Measurements from ENCODE around the gene ADAMTS13. TPM values are rescaled to one million over a fixed set of nuclear protein-coding genes. Genes with fewer than 3 reads are reported as not detected.
"Not testable (repeated sequence)": the region's sequence is repeated elsewhere in the genome, so short reads cannot be mapped to it uniquely, and the experiment has no call there.

ADAMTS13 gene
- polyA plus RNA-seq, 1 donor from 2014 or later, result 0.35 TPM

DNA sequence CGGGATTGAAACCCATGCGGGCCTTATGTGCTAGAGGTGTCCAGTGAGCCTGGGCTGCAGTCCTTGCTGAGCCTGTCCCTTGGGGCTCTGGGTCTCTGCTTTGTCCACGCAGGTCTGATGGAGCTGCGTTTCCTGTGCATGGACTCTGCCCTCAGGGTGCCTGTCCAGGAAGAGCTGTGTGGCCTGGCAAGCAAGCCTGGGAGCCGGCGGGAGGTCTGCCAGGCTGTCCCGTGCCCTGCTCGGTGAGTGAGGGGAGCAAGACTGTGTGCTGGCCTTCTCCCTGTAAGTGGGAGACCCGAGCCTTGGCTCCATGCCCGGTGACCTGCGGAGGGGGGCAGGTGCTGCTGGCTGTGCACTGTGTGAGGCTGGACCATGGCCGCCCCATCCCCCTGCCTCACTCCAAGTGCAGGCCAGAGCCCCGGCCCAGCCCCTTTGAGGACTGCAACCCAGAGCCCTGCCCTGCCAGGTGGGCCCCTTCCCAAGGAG, 26.4 kb downstream of the ADAMTS13 start:
- Mint-ChIP-seq H3K4me3 (peak overlapping the region in 1 of 4 donors; percentile 8), H3K27ac (no peak overlapping the region), H3K36me3 (no peaks in the 10 kb centered on the region), H3K4me1 (peaks cover 0 to 2% (median 0%) of the 10 kb centered on the region in 3 donors), H3K9me3 (no peaks in the 10 kb centered on the region), H3K27me3 (no peaks in the 10 kb centered on the region)

DNA sequence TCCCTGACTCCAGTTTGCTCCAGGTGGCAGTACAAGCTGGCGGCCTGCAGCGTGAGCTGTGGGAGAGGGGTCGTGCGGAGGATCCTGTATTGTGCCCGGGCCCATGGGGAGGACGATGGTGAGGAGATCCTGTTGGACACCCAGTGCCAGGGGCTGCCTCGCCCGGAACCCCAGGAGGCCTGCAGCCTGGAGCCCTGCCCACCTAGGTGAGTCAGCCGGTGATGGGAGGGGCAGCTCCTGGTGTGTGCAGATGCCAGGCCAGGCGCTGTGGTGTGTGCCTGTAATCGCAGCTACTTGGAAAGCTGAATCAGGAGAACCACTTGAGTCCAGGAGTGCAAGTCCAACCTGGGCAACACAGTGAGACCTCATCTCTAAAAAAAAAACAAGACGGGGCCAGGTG, 27.6 kb downstream of the ADAMTS13 start:
- no peak overlapping the region for H3K27ac Mint-ChIP-seq
- H3K4me1 Mint-ChIP-seq, result peaks cover 0 to 2% (median 0%) of the 10 kb centered on the region in 3 donors
- no peaks in the 10 kb centered on the region for H3K36me3 Mint-ChIP-seq
- peaks cover 0 to 1% (median 0%) of the 10 kb centered on the region in 3 donors for H3K9me3 Mint-ChIP-seq
- H3K4me3 Mint-ChIP-seq, result no peak overlapping the region
- H3K27me3 Mint-ChIP-seq, result no peaks in the 10 kb centered on the region

DNA sequence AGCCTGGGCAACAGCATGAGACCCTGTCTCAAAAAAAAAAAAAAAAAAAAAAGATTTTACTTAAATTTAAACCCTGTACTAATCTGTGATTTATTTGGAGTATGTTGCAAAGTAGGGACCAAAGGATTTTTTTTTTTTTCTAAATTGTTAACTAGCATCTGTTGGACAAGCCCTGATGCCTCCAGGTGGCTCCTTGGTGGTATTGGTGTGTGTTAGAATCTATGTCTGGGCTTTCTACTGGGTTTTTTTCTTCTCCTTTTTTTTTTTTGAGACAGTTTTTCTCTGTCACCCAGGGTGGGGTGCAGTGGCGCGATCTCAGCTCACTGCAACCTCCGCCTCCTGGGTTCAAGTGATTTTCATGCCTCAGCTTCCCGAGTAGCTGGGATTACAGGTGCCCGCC, 29.7 kb downstream of the ADAMTS13 start:
- Mint-ChIP-seq H3K4me3 (peak overlapping the region in 1 of 4 donors; percentile 55), H3K27ac (peak overlapping the region in 2 of 3 donors; percentile 39 to 60)
- H3K27me3 Mint-ChIP-seq, H3K4me1 Mint-ChIP-seq, H3K9me3 Mint-ChIP-seq, H3K36me3 Mint-ChIP-seq: not testable (repeated sequence)

DNA sequence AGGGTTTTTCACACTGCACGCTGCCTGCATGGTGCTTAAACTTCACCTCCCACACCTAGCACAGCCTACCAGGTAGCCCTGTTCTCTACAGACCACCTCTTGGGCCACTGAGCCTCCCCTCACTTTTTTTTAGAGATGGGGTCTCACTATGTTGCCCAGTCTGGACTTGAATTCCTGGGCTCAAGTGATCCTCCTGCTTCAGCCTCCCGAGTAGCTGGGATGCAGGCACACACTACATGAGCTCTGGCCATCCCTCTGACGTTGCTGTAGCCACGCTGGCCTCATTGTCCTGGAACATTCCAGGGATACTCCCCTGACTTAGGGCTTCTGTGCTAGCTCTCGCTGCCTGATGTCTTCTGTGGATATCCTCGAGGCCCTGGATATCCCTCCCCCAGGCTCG, 30.4 kb downstream of the ADAMTS13 start:
- H3K36me3 Mint-ChIP-seq, result no peaks in the 10 kb centered on the region
- H3K27me3 Mint-ChIP-seq, result no peaks in the 10 kb centered on the region
- H3K4me1 Mint-ChIP-seq, result peaks cover 0 to 4% (median 0%) of the 10 kb centered on the region in 3 donors
- H3K27ac Mint-ChIP-seq, result peak overlapping the region in 1 of 3 donors; percentile 53
- H3K4me3 Mint-ChIP-seq, result peak overlapping the region in 1 of 4 donors; percentile 55
- H3K9me3 Mint-ChIP-seq, result peaks cover 0 to 1% (median 0%) of the 10 kb centered on the region in 3 donors

DNA sequence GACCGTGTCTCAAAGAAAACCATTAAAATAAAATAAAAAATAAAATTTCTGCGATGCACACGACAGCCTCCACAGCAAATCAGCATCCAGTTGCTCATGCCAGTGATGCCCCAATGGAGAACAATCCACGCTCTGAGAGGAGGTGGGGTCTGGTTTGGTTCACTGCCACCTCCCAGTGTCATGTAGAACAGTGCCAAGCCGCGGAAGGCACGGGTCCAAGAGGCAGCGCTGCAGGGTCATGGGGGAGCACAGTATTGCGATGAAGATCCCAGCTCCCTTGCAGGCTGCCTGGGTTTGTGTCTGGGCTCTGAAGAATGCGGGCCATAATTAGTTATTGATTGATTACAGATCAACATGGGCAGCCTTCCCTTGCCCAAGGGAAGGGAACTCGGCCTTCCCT, 31.5 kb downstream of the ADAMTS13 start:
- Mint-ChIP-seq H3K27me3 (no peaks in the 10 kb centered on the region), H3K27ac (no peak overlapping the region), H3K4me3 (no peak overlapping the region), H3K9me3 (peaks cover 0 to 1% (median 0%) of the 10 kb centered on the region in 3 donors), H3K4me1 (peaks cover 0 to 4% (median 2%) of the 10 kb centered on the region in 3 donors), H3K36me3 (no peaks in the 10 kb centered on the region)

DNA sequence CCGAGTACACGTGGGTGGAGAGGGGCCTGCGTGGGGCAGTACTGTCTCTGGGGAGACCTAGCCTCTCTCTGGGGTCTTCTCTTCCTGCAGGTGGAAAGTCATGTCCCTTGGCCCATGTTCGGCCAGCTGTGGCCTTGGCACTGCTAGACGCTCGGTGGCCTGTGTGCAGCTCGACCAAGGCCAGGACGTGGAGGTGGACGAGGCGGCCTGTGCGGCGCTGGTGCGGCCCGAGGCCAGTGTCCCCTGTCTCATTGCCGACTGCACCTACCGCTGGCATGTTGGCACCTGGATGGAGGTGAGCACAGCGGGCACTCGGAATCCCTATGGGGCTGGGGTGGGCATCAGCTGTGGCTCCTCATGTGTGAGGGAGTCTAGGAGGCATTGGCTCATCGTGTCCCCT, 32.2 kb downstream of the ADAMTS13 start:
- Mint-ChIP-seq H3K4me3 (no peak overlapping the region), H3K36me3 (no peaks in the 10 kb centered on the region), H3K27ac (peak overlapping the region in 1 of 3 donors; percentile 73), H3K9me3 (peaks cover 0 to 1% (median 0%) of the 10 kb centered on the region in 3 donors), H3K4me1 (peaks cover 2 to 4% (median 3%) of the 10 kb centered on the region in 3 donors), H3K27me3 (no peaks in the 10 kb centered on the region)

DNA sequence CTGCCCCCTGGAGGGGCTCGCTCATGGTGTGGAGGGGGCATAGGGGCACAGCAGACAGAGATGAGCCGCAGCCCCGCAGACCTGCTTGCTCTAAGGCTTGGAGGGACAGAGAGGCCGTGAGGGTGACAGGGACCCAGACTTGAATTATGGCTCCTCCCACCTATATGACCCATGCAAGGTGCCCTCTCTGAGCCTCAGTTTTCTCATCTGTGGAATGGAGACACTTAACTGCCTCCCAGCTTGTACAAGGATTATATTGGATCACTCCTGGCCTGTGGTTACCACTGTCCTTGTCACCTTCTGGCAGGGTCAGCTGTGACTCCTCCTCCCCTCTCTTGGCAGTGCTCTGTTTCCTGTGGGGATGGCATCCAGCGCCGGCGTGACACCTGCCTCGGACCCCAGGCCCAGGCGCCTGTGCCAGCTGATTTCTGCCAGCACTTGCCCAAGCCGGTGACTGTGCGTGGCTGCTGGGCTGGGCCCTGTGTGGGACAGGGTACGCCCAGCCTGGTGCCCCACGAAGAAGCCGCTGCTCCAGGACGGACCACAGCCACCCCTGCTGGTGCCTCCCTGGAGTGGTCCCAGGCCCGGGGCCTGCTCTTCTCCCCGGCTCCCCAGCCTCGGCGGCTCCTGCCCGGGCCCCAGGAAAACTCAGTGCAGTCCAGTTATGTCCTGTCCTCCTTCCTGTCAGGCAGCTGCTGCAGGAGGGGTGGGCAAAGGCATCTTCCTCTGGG, 32.9 kb downstream of the ADAMTS13 start:
- Mint-ChIP-seq H3K36me3 (no peaks in the 10 kb centered on the region), H3K4me3 (no peak overlapping the region), H3K9me3 (peaks cover 0 to 1% (median 0%) of the 10 kb centered on the region in 3 donors), H3K27ac (no peak overlapping the region), H3K27me3 (no peaks in the 10 kb centered on the region), H3K4me1 (peaks cover 3 to 7% (median 4%) of the 10 kb centered on the region in 3 donors)

DNA sequence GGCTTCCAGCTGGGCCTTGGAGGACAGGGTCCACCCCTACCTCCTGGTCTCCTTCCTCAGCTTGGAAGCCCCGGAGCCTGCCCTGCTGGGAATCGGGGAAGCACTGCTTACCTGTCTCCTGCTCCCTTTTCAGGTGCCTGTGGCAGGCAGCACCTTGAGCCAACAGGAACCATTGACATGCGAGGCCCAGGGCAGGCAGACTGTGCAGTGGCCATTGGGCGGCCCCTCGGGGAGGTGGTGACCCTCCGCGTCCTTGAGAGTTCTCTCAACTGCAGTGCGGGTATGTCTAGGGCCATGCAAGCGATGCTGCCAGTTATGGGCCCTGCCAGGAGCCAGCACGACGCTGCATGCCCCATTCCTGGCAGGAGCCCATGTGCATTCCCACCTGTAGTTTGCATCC, 33.8 kb downstream of the ADAMTS13 start:
- Mint-ChIP-seq H3K9me3 (peaks cover 0 to 1% (median 0%) of the 10 kb centered on the region in 3 donors), H3K4me3 (no peak overlapping the region), H3K27me3 (no peaks in the 10 kb centered on the region), H3K27ac (peak overlapping the region in 1 of 3 donors; percentile 42), H3K36me3 (no peaks in the 10 kb centered on the region), H3K4me1 (peaks cover 7 to 12% (median 8%) of the 10 kb centered on the region in 3 donors)

DNA sequence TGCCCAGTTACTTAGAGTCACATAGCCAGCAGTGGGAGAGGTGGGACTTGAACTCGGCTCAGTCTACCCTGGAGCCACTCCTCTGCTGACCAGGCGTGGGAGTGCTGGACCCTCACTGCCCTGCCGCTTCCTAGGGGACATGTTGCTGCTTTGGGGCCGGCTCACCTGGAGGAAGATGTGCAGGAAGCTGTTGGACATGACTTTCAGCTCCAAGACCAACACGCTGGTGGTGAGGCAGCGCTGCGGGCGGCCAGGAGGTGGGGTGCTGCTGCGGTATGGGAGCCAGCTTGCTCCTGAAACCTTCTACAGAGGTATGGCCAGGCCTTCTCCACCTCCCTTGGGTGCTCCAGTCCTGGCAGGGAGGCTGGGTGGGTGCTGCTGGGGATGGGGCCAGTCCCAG, 34.2 kb downstream of the ADAMTS13 start:
- no peaks in the 10 kb centered on the region for H3K36me3 Mint-ChIP-seq
- H3K27me3 Mint-ChIP-seq, result no peaks in the 10 kb centered on the region
- peaks cover 11 to 17% (median 12%) of the 10 kb centered on the region in 3 donors for H3K4me1 Mint-ChIP-seq
- H3K9me3 Mint-ChIP-seq, result peaks cover 0 to 1% (median 0%) of the 10 kb centered on the region in 3 donors
- H3K27ac Mint-ChIP-seq, result peak overlapping the region in 1 of 3 donors; percentile 42
- H3K4me3 Mint-ChIP-seq, result no peak overlapping the region

DNA sequence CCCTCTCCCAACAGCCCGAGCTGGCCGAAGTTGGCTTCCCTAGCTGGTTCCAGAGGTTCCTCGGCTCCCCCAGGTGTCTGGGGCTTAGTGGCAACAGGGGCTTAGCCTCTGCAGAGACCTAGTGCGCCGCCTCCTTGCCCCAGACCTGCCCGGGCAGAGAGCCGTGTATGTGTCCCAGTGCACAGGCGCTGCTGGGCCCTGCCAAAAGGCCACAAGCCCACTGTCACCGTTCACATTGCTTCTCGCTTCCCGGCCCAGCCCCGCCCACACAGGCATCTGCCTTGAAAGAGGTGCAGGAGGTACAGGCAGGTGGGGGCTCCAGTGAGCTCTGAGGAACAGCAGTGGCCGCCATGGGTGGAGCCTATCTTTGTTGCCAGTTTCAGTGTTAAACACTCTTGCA, 35.1 kb downstream of the ADAMTS13 start:
- H3K4me3 Mint-ChIP-seq, result no peak overlapping the region
- no peaks in the 10 kb centered on the region for H3K27me3 Mint-ChIP-seq
- peak overlapping the region in 2 of 3 donors; percentile 43 to 71 for H3K27ac Mint-ChIP-seq
- peaks cover 14 to 22% (median 15%) of the 10 kb centered on the region in 3 donors for H3K4me1 Mint-ChIP-seq
- peaks cover 0 to 1% (median 0%) of the 10 kb centered on the region in 3 donors for H3K9me3 Mint-ChIP-seq
- no peaks in the 10 kb centered on the region for H3K36me3 Mint-ChIP-seq

DNA sequence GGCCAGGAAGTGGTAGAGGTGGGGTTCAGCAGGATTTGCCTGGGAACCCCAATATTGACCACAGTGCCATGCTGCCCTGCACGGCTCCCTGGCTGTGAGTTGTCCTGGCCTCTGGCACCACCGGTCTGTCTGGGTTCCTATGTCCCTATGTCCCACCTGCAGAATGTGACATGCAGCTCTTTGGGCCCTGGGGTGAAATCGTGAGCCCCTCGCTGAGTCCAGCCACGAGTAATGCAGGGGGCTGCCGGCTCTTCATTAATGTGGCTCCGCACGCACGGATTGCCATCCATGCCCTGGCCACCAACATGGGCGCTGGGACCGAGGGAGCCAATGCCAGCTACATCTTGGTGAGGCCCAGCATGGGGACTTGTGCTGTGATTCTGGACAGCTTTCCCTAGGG, 35.6 kb downstream of the ADAMTS13 start:
- Mint-ChIP-seq H3K4me3 (peak overlapping the region in 1 of 4 donors; percentile 98), H3K9me3 (peaks cover 0 to 1% (median 0%) of the 10 kb centered on the region in 3 donors), H3K27ac (peak overlapping the region in 2 of 3 donors; percentile 43 to 71), H3K36me3 (no peaks in the 10 kb centered on the region), H3K4me1 (peaks cover 13 to 22% (median 18%) of the 10 kb centered on the region in 3 donors), H3K27me3 (no peaks in the 10 kb centered on the region)

DNA sequence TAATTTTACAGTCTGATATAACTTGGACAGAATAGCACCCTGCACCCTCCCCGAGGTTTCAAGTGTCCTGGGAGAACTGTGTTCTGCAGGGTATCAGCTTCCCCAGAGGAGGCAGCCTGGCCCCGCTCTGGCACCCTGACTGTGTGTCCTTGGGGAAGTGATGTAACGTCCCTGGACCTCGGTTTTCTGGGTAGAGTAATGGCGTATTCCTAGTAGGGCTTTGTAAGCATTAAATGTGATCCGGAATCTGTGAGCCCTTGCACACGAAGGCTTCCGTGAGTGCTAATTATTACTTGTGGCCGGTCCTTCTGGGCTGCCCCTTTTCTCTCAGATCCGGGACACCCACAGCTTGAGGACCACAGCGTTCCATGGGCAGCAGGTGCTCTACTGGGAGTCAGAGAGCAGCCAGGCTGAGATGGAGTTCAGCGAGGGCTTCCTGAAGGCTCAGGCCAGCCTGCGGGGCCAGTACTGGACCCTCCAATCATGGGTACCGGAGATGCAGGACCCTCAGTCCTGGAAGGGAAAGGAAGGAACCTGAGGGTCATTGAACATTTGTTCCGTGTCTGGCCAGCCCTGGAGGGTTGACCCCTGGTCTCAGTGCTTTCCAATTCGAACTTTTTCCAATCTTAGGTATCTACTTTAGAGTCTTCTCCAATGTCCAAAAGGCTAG, 36.6 kb downstream of the ADAMTS13 start:
- Mint-ChIP-seq H3K27me3 (no peaks in the 10 kb centered on the region), H3K4me1 (peaks cover 14 to 22% (median 20%) of the 10 kb centered on the region in 3 donors), H3K36me3 (no peaks in the 10 kb centered on the region), H3K9me3 (peaks cover 0 to 1% (median 0%) of the 10 kb centered on the region in 3 donors), H3K27ac (peak overlapping the region in 2 of 3 donors; percentile 95 to 98), H3K4me3 (peak overlapping the region in 2 of 4 donors; percentile 97 to 98)

DNA sequence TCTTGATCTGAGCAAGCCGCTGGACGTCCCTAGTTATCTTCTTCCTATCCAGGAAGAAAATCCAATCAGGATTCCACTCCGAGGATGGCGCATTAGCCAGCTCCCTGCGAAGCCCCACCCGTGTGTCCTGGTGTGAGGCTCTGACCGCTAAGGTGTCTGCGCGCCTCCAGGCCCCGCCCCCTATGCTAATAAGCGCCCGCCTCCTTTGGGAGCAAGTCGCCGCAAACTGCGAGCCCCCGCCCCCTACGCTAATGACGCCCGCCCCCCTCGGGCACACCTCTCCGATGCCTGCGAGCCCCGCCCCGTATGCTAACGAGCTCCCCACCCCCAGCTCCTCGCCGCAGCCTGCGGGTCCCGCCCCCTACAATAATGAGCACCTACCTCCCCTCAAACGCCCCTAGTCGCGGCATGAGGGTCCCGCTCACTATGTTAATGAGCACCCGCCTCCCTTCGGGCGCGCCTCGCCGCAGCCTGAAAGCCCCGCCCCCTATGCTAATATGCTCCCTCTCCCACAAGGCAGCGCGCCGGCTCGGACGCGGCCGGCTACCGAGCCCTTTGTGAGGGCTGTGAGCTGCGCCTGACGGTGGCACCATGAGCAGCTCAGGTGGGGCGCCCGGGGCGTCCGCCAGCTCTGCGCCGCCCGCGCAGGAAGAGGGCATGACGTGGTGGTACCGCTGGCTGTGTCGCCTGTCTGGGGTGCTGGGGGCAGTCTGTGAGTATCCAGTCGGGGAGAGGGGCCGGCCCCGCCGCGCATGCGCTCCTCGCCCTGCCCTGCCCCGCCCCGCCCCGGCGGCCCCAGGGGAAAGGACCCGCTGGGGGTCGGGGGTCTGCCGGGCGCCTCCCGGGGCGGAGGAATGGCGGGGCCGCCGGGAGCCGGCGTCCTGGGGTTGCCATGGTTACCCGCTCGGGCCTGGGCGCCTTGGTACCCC, 37.6 kb downstream of the ADAMTS13 start, which contains the start of gene CACFD1:
Gene CACFD1 (plus strand): TSS at position 503 of the 929 bp plus-strand sequence. CDS start 89 bp downstream, at position 592.
- Mint-ChIP-seq H3K27me3 (no peaks in the 10 kb centered on the region), H3K9me3 (no peaks in the 10 kb centered on the region), H3K4me3 (peak within 1 kb of the TSS; percentile 87 to 98 (median 98)), H3K36me3 (no peaks in the 10 kb centered on the region), H3K27ac (peak within 1 kb of the TSS; percentile 95 to 98 (median 97)), H3K4me1 (peaks cover 16 to 22% (median 20%) of the 10 kb centered on the region in 3 donors)

All from IgD-negative memory B cell (primary cell).